Upper lobe of left lung (tissue), 6 donors: Measurements from ENCODE around the gene VTCN1. TPM values are rescaled to one million over a fixed set of nuclear protein-coding genes. Genes with fewer than 3 reads are reported as not detected.

Experiments
- ATAC-seq, 2 donors: fragments of 200-7000 bp; cut with Tn5 transposase; one replicate each; pipeline ENCODE4 v1.9.1; 2022; ENCODE audit warnings: mild to moderate bottlenecking in 2 of 2, moderate library complexity in 2 of 2; ENCODE audit not compliant: low FRiP score in 2 of 2
- DNase-seq, 2 donors: peaks; one replicate each; pipeline ENCODE4 v3.0.0-alpha.2; 2019 to 2020
- H3K27ac ChIP-seq, 4 donors: fragments of 200-600 bp; sonication (generic); one replicate each; pipeline ENCODE4 v1.5.1; 2016 to 2019
- H3K27me3 ChIP-seq, 4 donors: fragments of 200-600 bp; sonication (generic); one replicate each; pipeline ENCODE4 v1.5.1; 2017 to 2019
- H3K36me3 ChIP-seq, 4 donors: fragments of 200-600 bp; sonication (generic); one replicate each; pipeline ENCODE4 v1.5.1; 2016 to 2019
- H3K4me1 ChIP-seq, 4 donors: fragments of 200-600 bp; sonication (generic); one replicate each; pipeline ENCODE4 v1.5.1; 2018 to 2019
- H3K4me3 ChIP-seq, 4 donors: fragments of 200-600 bp; sonication (generic); one replicate each; pipeline ENCODE4 v1.5.1; 2017 to 2019; ENCODE audit warnings: mild to moderate bottlenecking in 2 of 4, moderate library complexity in 1 of 4
- H3K9me3 ChIP-seq, 4 donors: fragments of 200-600 bp; sonication (generic); one replicate each; pipeline ENCODE4 v1.5.1; 2018 to 2019
- CTCF ChIP-seq, 6 experiments: fragments of 450-650 bp in 4 of 6; fragments of 200-600 bp in 2 of 6; sonication (generic) in 2 of 6; IDR thresholded peaks; one replicate each; pipeline ENCODE4 v1.5.1; 2016 to 2019; ENCODE audit warnings: antibody characterized with exemption in 6 of 6
- EP300 ChIP-seq, 4 donors: sonication (generic); formaldehyde crosslinking; IDR thresholded peaks; one replicate each; pipeline ENCODE4 v1.5.1; 2017; ENCODE audit warnings: antibody characterized with exemption in 4 of 4, control low read depth in 2 of 4
- POLR2A ChIP-seq, 4 donors: fragments of 450-650 bp; IDR thresholded peaks; one replicate each; pipeline ENCODE4 v1.5.1; 2016 to 2017; ENCODE audit warnings: antibody characterized with exemption in 4 of 4, mild to moderate bottlenecking in 2 of 4
- POLR2AphosphoS5 ChIP-seq, 2 donors: sonication (generic); formaldehyde crosslinking; IDR thresholded peaks; one replicate each; pipeline ENCODE4 v1.5.1; 2017; ENCODE audit warnings: antibody characterized with exemption in 2 of 2
- WGBS, 2 donors: methylation state at CpG; one replicate each; pipeline ENCODE4 v1.1.5; 2017 to 2018; 5-methylcytosine and 5-hydroxymethylcytosine counted together
- total RNA-seq, 6 donors: library from RNA; depleted of rRNA in 4 of 6; stranded (reverse); fragments of >200 nt in 4 of 6; gene quantifications; one replicate each; pipeline versions ENCODE4 v1.1.0 to v1.2.1, GENCODE V29; 2016 to 2021
- donor health status: DM: no; HTN: no; CAD: no; lungs with moderate emphysema.
- donor health status: DM: no; HTN: yes; CAD: no; lungs with severe emphysema.

The VTCN1 gene
- total RNA-seq, 6 donors from 2014 or later, result 0.44 to 1.7 (median 1.2) TPM; not detected in 3

- no peak overlapping the region for H3K27ac ChIP-seq
- no peak overlapping the region for H3K4me3 ChIP-seq
- H3K36me3 ChIP-seq, result no peaks in the 10 kb centered on the region
- no peaks in the 10 kb centered on the region for H3K4me1 ChIP-seq
- DNase-seq (no peak), ATAC-seq (no peak)
- 83 to 91% methylated on average over 5 of the region's 5 CpGs for WGBS, 2 donors
- no peaks in the 10 kb centered on the region for H3K9me3 ChIP-seq
- no peaks in the 10 kb centered on the region for H3K27me3 ChIP-seq
- TF ChIP-seq POLR2A (IDR thresholded peaks at IDR 0.05) (no peak), EP300 (IDR thresholded peaks at IDR 0.05) (no peak), CTCF (IDR thresholded peaks at IDR 0.05) (no peak), POLR2AphosphoS5 (IDR thresholded peaks at IDR 0.05) (no peak)
Observed at GRCh38 chr1:117180147-117180967, 30.4 kb downstream of the VTCN1 start.

GRCh38 chr1:117179471-117179870 lies 31.3 kb downstream of the VTCN1 start:
- 56 to 66% methylated on average over 5 of the region's 5 CpGs for whole genome bisulfite sequencing, 2 donors
- DNase-seq (no peak), ATAC-seq (no peak)
- Histone ChIP-seq H3K4me1 (no peaks in the 10 kb centered on the region), H3K9me3 (no peaks in the 10 kb centered on the region), H3K36me3 (no peaks in the 10 kb centered on the region), H3K27ac (no peak overlapping the region), H3K27me3 (no peaks in the 10 kb centered on the region), H3K4me3 (no peak overlapping the region)
- TF ChIP-seq EP300 (IDR thresholded peaks at IDR 0.05) (no peak), CTCF (IDR thresholded peaks at IDR 0.05) (no peak), POLR2AphosphoS5 (IDR thresholded peaks at IDR 0.05) (no peak), POLR2A (IDR thresholded peaks at IDR 0.05) (no peak)

GRCh38 chr1:117178756-117179155 lies 32.0 kb downstream of the VTCN1 start:
- H3K27me3 ChIP-seq, result no peaks in the 10 kb centered on the region
- no peak for TF ChIP-seq CTCF (IDR thresholded peaks at IDR 0.05)
- H3K27ac ChIP-seq, result no peak overlapping the region
- ATAC-seq (no peak), DNase-seq (no peak)
- H3K4me3 ChIP-seq, result no peak overlapping the region
- no peaks in the 10 kb centered on the region for H3K9me3 ChIP-seq
- no peaks in the 10 kb centered on the region for H3K36me3 ChIP-seq
- H3K4me1 ChIP-seq, result no peaks in the 10 kb centered on the region
- WGBS, 2 donors, result 86 to 89% methylated on average over 5 of the region's 5 CpGs

GRCh38 chr1:117177376-117177775 lies 33.4 kb downstream of the VTCN1 start:
- DNase-seq, result no peak
- 57 to 71% methylated on average over 1 of the region's 1 CpG for WGBS, 2 donors

More at GRCh38 chr1:117177376-117177775, 33.4 kb downstream of the VTCN1 start:
- Histone ChIP-seq H3K9me3 (no peaks in the 10 kb centered on the region), H3K27ac (no peak overlapping the region), H3K36me3 (no peaks in the 10 kb centered on the region), H3K4me1 (no peaks in the 10 kb centered on the region), H3K27me3 (no peaks in the 10 kb centered on the region), H3K4me3 (no peak overlapping the region)
- no peak for ATAC-seq
- TF ChIP-seq POLR2AphosphoS5 (IDR thresholded peaks at IDR 0.05) (no peak), EP300 (IDR thresholded peaks at IDR 0.05) (no peak), CTCF (IDR thresholded peaks at IDR 0.05) (no peak), POLR2A (IDR thresholded peaks at IDR 0.05) (no peak)
